SU-DHL-6 (cell line): ENCODE results near the gene TAB2.

Experiments
- H2AFZ ChIP-seq: fragments of 200-600 bp; sonication (generic); 2 replicates; pipeline ENCODE4 v1.6.1; 2014; ENCODE audit warnings: low read depth, mild to moderate bottlenecking, moderate library complexity, mixed read lengths, antibody characterized with exemption, low read length; ENCODE audit not compliant: severe bottlenecking
- H3F3A ChIP-seq: fragments of 200-600 bp; shearing (Covaris generic); 2 replicates; pipeline ENCODE4 v1.6.0; 2016; ENCODE audit warnings: antibody characterized with exemption, mild to moderate bottlenecking; ENCODE audit not compliant: insufficient read depth
- H3K27ac ChIP-seq: fragments of 200-600 bp; sonication (generic); 2 replicates; pipeline ENCODE4 v1.5.1; 2016; ENCODE audit warnings: low read depth, mild to moderate bottlenecking, low read length, moderate library complexity, mixed read lengths
- H3K27me3 ChIP-seq: fragments of 200-600 bp; sonication (generic), shearing (Covaris generic); 2 replicates; pipeline ENCODE4 v1.6.0; 2014; ENCODE audit warnings: mild to moderate bottlenecking, low read length
- H3K36me3 ChIP-seq: fragments of 200-600 bp; sonication (generic); 2 replicates; pipeline ENCODE4 v1.6.1; 2014; ENCODE audit warnings: mild to moderate bottlenecking, low read length, mixed read lengths
- H3K4me2 ChIP-seq: fragments of 300-600, 200-600 bp; shearing (Covaris generic), sonication (generic); 2 replicates; pipeline ENCODE4 v1.6.0; 2014; ENCODE audit warnings: low read length, low read depth, mild to moderate bottlenecking; ENCODE audit not compliant: poor library complexity, severe bottlenecking
- H3K4me3 ChIP-seq: fragments of 200-600 bp; sonication (generic); 2 replicates; pipeline ENCODE4 v1.5.1; 2014; ENCODE audit warnings: antibody characterized with exemption, low read length, mild to moderate bottlenecking, mixed read lengths; ENCODE audit not compliant: insufficient read depth, poor library complexity, severe bottlenecking
- H3K79me2 ChIP-seq: fragments of 200-600 bp; sonication (generic); 2 replicates; pipeline ENCODE4 v1.6.1; 2014; ENCODE audit warnings: mild to moderate bottlenecking, low read length, moderate library complexity; ENCODE audit not compliant: insufficient read depth
- H3K9ac ChIP-seq: fragments of 200-600 bp; sonication (generic); 2 replicates; pipeline ENCODE4 v1.7.0; 2014; ENCODE audit warnings: mild to moderate bottlenecking, low read length
- H3K9me2 ChIP-seq: fragments of 200-600 bp; sonication (generic); replicated peaks from 2 replicates; pipeline ENCODE4 v1.6.1; 2014; ENCODE audit warnings: low read length; ENCODE audit not compliant: insufficient read depth
- H3K9me3 ChIP-seq: fragments of 200-600 bp; sonication (generic); 2 replicates; pipeline ENCODE4 v1.6.1; 2014; ENCODE audit warnings: low read length, mixed read lengths; ENCODE audit not compliant: insufficient read depth
- H4K20me1 ChIP-seq: fragments of 200-600 bp; sonication (generic); 2 replicates; pipeline ENCODE4 v1.6.1; 2014; ENCODE audit warnings: low read depth, mild to moderate bottlenecking, antibody characterized with exemption, low read length, moderate library complexity, mixed read lengths
- EZH2phosphoT487 ChIP-seq: fragments of 200-600 bp; sonication (generic), shearing (Covaris generic); conservative IDR thresholded peaks from 2 replicates; pipeline ENCODE4 v1.6.1; 2018; ENCODE audit warnings: mild to moderate bottlenecking, antibody characterized with exemption, low read length, moderate library complexity, mixed read lengths
- TF ChIP-seq, protein P1 (sequence below): fragments of 200-600 bp; sonication (generic); IDR thresholded peaks from one replicate; pipeline ENCODE4 v1.5.1; 2017; ENCODE audit warnings: antibody characterized with exemption, mild to moderate bottlenecking, low read length, moderate library complexity; ENCODE audit not compliant: insufficient read depth, poor library complexity, severe bottlenecking

Gene TAB2

DNA sequence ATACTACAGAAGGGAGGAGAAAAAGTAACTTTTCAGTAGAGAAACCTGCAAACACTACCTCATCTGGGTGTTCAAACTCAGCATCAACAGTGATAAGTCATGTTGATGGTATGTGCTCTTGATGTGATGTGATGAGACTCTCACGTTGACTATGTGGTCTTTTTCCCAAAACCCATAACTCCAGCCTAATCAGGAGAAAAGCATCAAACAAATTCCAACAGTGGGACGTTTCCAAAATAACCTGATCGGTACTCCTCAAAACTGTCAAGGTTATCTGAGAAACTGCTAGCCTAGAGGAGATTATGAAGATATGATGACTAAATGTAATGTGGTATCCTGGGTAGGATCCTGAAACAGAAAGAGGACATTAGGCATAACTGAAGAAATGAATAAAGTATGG lies 41.9 kb upstream of the TAB2 start:
- no peaks in the 10 kb centered on the region for H4K20me1 ChIP-seq
- TF ChIP-seq, protein P1, sequence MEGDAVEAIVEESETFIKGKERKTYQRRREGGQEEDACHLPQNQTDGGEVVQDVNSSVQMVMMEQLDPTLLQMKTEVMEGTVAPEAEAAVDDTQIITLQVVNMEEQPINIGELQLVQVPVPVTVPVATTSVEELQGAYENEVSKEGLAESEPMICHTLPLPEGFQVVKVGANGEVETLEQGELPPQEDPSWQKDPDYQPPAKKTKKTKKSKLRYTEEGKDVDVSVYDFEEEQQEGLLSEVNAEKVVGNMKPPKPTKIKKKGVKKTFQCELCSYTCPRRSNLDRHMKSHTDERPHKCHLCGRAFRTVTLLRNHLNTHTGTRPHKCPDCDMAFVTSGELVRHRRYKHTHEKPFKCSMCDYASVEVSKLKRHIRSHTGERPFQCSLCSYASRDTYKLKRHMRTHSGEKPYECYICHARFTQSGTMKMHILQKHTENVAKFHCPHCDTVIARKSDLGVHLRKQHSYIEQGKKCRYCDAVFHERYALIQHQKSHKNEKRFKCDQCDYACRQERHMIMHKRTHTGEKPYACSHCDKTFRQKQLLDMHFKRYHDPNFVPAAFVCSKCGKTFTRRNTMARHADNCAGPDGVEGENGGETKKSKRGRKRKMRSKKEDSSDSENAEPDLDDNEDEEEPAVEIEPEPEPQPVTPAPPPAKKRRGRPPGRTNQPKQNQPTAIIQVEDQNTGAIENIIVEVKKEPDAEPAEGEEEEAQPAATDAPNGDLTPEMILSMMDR: no peak
- no peak for TF ChIP-seq EZH2phosphoT487
- H3K36me3 ChIP-seq: no peaks in the 10 kb centered on the region
- no peak overlapping the region for H2AFZ ChIP-seq
- no peak overlapping the region for H3K4me3 ChIP-seq
- no peaks in the 10 kb centered on the region for H3K9me3 ChIP-seq
- no peak overlapping the region for H3K27ac ChIP-seq
- H3K9me2 ChIP-seq: no peaks in the 10 kb centered on the region
- no peaks in the 10 kb centered on the region for H3K27me3 ChIP-seq
- no peak overlapping the region for H3K4me2 ChIP-seq
- H3K79me2 ChIP-seq: no peaks in the 10 kb centered on the region
- H3K9ac ChIP-seq: no peak overlapping the region
- H3F3A ChIP-seq: no peaks in the 10 kb centered on the region

DNA sequence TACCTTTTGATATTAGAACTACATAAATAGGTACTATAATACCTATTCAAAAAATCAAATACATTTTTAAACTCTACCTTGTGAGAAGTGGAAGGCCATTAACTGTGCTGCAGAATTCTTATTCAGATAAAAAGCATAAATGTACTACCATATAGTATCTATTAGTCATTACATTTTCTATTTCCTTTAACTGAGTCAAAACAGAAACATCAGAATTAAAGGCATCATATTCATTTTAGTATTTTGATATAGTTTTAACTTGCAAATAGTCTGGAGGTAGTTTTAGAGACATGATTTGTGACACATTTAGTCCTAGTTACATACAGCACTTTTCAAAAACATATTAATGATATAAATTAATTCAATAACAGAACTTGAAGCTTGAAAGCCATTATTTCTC lies 39.9 kb upstream of the TAB2 start:
- H3K79me2 ChIP-seq: no peaks in the 10 kb centered on the region
- H3K4me3 ChIP-seq: no peak overlapping the region
- no peaks in the 10 kb centered on the region for H3K36me3 ChIP-seq
- H4K20me1 ChIP-seq: no peaks in the 10 kb centered on the region
- no peak overlapping the region for H3K9ac ChIP-seq
- no peaks in the 10 kb centered on the region for H3F3A ChIP-seq
- no peaks in the 10 kb centered on the region for H3K9me2 ChIP-seq
- no peaks in the 10 kb centered on the region for H3K27me3 ChIP-seq
- no peak for TF ChIP-seq EZH2phosphoT487
- TF ChIP-seq, protein P1: no peak
- H3K4me2 ChIP-seq: no peak overlapping the region
- H3K9me3 ChIP-seq: no peaks in the 10 kb centered on the region
- H3K27ac ChIP-seq: no peak overlapping the region
- no peak overlapping the region for H2AFZ ChIP-seq

DNA sequence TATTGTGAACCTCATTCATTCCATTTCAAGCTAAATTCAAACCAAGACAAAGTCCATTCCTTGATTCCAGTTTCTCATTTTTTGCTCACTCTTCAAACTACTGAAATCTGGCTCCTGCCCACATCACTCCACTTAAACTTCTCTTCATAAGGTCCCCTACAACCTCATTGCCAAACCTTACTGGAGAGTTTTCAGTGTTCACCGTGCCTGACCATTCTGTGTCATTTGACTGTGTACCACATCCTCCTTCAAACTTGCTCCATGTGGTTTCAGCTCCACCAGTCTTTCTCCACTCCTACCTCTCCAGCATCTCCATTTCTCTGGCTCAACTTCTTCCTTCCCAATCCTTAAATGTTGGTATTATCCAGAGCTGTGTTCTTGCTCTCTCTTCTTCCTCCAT lies 38.5 kb upstream of the TAB2 start:
- no peaks in the 10 kb centered on the region for H3K36me3 ChIP-seq
- H4K20me1 ChIP-seq: no peaks in the 10 kb centered on the region
- no peaks in the 10 kb centered on the region for H3K9me2 ChIP-seq
- no peak overlapping the region for H3K27ac ChIP-seq
- no peak overlapping the region for H2AFZ ChIP-seq
- H3K27me3 ChIP-seq: no peaks in the 10 kb centered on the region
- no peaks in the 10 kb centered on the region for H3K79me2 ChIP-seq
- H3F3A ChIP-seq: no peaks in the 10 kb centered on the region
- TF ChIP-seq, protein P1: no peak
- no peak for TF ChIP-seq EZH2phosphoT487
- H3K4me2 ChIP-seq: no peak overlapping the region
- H3K9me3 ChIP-seq: no peaks in the 10 kb centered on the region
- H3K9ac ChIP-seq: no peak overlapping the region
- no peak overlapping the region for H3K4me3 ChIP-seq
